Keratinocyte (primary cell): ENCODE results near the gene AGMAT.

Experiments used
- CTCF ChIP-seq, 3 experiments: IDR thresholded peaks in 1 of 3; conservative IDR thresholded peaks in 1 of 3; optimal IDR thresholded peaks in 1 of 3; 2 replicates in 2 of 3; 3 replicates in 1 of 3; pipeline versions ENCODE3 to v1.5.1; 2011; ENCODE audit warnings: low read length in 3 of 3, mild to moderate bottlenecking in 3 of 3, moderate library complexity in 2 of 3, control low read depth in 1 of 3, inconsistent platforms in 1 of 3; ENCODE audit not compliant: insufficient read depth in 2 of 3; ENCODE audit errors: extremely low read depth in 1 of 3
- EZH2 ChIP-seq: IDR thresholded peaks from one replicate; pipeline ENCODE4 v1.6.1; 2012; ENCODE audit warnings: inconsistent platforms, mild to moderate bottlenecking, low read length, moderate library complexity

- TF ChIP-seq CTCF (optimal IDR thresholded peaks at IDR 0.05 in 1 of 3, IDR thresholded peaks at IDR 0.05 in 1 of 3, conservative IDR thresholded peaks at IDR 0.05 in 1 of 3; ENCODE audit: extremely low read depth in 1 of 3, insufficient read depth in 2 of 3, low read length in 3 of 3) = no peak
- TF ChIP-seq EZH2 = no peak
Measured at GRCh38 chr1:15546641-15547040, 38.2 kb downstream of the AGMAT start.
